PC-9 (cell line): Measurements from ENCODE around the gene CDRT15.

Source experiments
- EZH2 ChIP-seq: fragments of 200-600 bp; sonication (generic); IDR thresholded peaks from 2 replicates; pipeline ENCODE4 v1.8.0; 2017; ENCODE audit warnings: antibody characterized with exemption, low read depth
- TF ChIP-seq, protein P1 (sequence below): fragments of 200-600 bp; sonication (generic); conservative IDR thresholded peaks from 2 replicates; pipeline ENCODE4 v1.6.1; 2017; ENCODE audit warnings: mixed run types, antibody characterized with exemption, mild to moderate bottlenecking, moderate library complexity

DNA sequence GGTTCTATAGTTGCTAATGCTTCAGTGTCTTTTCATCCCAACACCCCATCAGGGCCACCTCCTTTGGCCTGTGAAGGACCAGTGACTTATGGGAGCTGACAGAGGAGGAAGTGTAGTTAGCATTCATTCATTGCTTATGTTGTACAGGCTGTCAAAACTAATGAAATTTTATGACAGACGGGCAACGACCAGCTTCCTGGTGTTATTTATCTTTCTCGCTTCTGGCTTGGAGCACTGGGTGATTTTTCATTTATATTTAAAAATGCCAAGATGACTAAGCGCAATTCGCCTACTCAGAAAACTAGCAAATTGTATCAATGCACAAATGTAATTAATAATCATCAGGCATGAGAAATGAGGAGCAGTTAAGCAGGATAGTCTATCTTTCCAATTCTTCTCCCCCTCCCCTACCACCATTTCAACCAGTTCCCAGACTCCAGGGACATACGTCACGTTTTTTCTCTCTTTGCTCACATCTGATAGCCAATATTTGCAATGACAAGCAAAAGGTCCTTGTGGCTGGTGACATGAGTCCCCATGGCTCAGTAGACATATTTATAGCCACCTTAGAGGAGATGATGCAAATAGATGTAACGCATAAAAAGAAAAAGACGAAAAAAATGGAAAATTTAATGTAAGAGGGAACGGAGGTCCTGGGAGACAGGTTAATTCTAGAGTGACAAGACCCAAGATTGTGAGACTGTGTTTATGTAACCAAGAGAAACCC, 11.2 kb downstream of the CDRT15 start:
- TF ChIP-seq, protein P1, sequence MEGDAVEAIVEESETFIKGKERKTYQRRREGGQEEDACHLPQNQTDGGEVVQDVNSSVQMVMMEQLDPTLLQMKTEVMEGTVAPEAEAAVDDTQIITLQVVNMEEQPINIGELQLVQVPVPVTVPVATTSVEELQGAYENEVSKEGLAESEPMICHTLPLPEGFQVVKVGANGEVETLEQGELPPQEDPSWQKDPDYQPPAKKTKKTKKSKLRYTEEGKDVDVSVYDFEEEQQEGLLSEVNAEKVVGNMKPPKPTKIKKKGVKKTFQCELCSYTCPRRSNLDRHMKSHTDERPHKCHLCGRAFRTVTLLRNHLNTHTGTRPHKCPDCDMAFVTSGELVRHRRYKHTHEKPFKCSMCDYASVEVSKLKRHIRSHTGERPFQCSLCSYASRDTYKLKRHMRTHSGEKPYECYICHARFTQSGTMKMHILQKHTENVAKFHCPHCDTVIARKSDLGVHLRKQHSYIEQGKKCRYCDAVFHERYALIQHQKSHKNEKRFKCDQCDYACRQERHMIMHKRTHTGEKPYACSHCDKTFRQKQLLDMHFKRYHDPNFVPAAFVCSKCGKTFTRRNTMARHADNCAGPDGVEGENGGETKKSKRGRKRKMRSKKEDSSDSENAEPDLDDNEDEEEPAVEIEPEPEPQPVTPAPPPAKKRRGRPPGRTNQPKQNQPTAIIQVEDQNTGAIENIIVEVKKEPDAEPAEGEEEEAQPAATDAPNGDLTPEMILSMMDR = no peak
- TF ChIP-seq EZH2 = no peak
